ENCODE results near the gene C1QTNF8.

Gene C1QTNF8

GRCh38 chr16:1050516-1050915, 45.5 kb downstream of the C1QTNF8 start:
- TF ChIP-seq MAX (IDR thresholded peaks at IDR 0.05) (no peak), USF1 (IDR thresholded peaks at IDR 0.05) (no peak), NFIC (IDR thresholded peaks at IDR 0.05) (no peak)

- TF ChIP-seq EGR1 (IDR thresholded peaks at IDR 0.05) (no peak), USF1 (IDR thresholded peaks at IDR 0.05) (no peak), TAF1 (IDR thresholded peaks at IDR 0.05; ENCODE audit: low read depth) (no peak), TCF12 (IDR thresholded peaks at IDR 0.05; ENCODE audit: low read depth) (no peak), CEBPB (IDR thresholded peaks at IDR 0.05) (no peak), NFIC (IDR thresholded peaks at IDR 0.05) (no peak), ZBTB7A (IDR thresholded peaks at IDR 0.05; ENCODE audit: low read depth) (no peak), TEAD4 (IDR thresholded peaks at IDR 0.05) (no peak), MAX (IDR thresholded peaks at IDR 0.05) (no peak), FOXM1 (IDR thresholded peaks at IDR 0.05; ENCODE audit: borderline replicate concordance, low read depth) (no peak), REST (IDR thresholded peaks at IDR 0.05; ENCODE audit: low read depth) (no peak), CREB1 (IDR thresholded peaks at IDR 0.05; ENCODE audit: low read depth) (no peak), YY1 (IDR thresholded peaks at IDR 0.05; ENCODE audit: low read depth) (no peak), RAD21 (IDR thresholded peaks at IDR 0.05; ENCODE audit: low read depth) (no peak)
Measured at GRCh38 chr16:1049976-1050247, 46.1 kb downstream of the C1QTNF8 start.

- no peak for TF ChIP-seq YY1 (IDR thresholded peaks at IDR 0.05; ENCODE audit: low read depth)
- TF ChIP-seq TAF1 (IDR thresholded peaks at IDR 0.05; ENCODE audit: low read depth) = no peak
- no peak for TF ChIP-seq EP300 (IDR thresholded peaks at IDR 0.05; ENCODE audit: borderline replicate concordance)
- no peak for TF ChIP-seq FOXM1 (IDR thresholded peaks at IDR 0.05; ENCODE audit: borderline replicate concordance, low read depth)
- no peak for TF ChIP-seq USF1 (IDR thresholded peaks at IDR 0.05)
- no peak for TF ChIP-seq CREB1 (IDR thresholded peaks at IDR 0.05; ENCODE audit: low read depth)
- no peak for TF ChIP-seq TEAD4 (IDR thresholded peaks at IDR 0.05)
- no peak for TF ChIP-seq NFIC (IDR thresholded peaks at IDR 0.05)
- TF ChIP-seq ZBTB7A (IDR thresholded peaks at IDR 0.05; ENCODE audit: low read depth) = no peak
Measured at GRCh38 chr16:1049113-1049975, 46.7 kb downstream of the C1QTNF8 start.

- TF ChIP-seq TEAD4 (IDR thresholded peaks at IDR 0.05) (no peak), FOXM1 (IDR thresholded peaks at IDR 0.05; ENCODE audit: borderline replicate concordance, low read depth) (no peak), EGR1 (IDR thresholded peaks at IDR 0.05) (no peak), TCF12 (IDR thresholded peaks at IDR 0.05; ENCODE audit: low read depth) (no peak), EP300 (IDR thresholded peaks at IDR 0.05; ENCODE audit: borderline replicate concordance) (no peak), MAX (IDR thresholded peaks at IDR 0.05) (no peak), CREB1 (IDR thresholded peaks at IDR 0.05; ENCODE audit: low read depth) (no peak), ZBTB7A (IDR thresholded peaks at IDR 0.05; ENCODE audit: low read depth) (no peak), YY1 (IDR thresholded peaks at IDR 0.05; ENCODE audit: low read depth) (no peak), USF1 (IDR thresholded peaks at IDR 0.05) (no peak), CEBPB (IDR thresholded peaks at IDR 0.05) (no peak), TAF1 (IDR thresholded peaks at IDR 0.05; ENCODE audit: low read depth) (no peak), REST (IDR thresholded peaks at IDR 0.05; ENCODE audit: low read depth) (no peak), NFIC (IDR thresholded peaks at IDR 0.05) (no peak), RAD21 (IDR thresholded peaks at IDR 0.05; ENCODE audit: low read depth) (no peak)
Measured at GRCh38 chr16:1048442-1049112, 47.5 kb downstream of the C1QTNF8 start.

Measured in Ishikawa (cell line).